ENCODE measurements around the gene SIGLEC9.

The SIGLEC9 gene

GRCh38 chr19:51146751-51147150, 22.0 kb downstream of the SIGLEC9 start:
- Histone ChIP-seq H3K4me3 (ENCODE audit: low read length) (no peak overlapping the region), H3K36me3 (ENCODE audit: insufficient read depth, low read length) (no peaks in the 10 kb centered on the region), H3K27me3 (ENCODE audit: insufficient read depth, low read length) (peaks cover 17% of the 10 kb centered on the region)

GRCh38 chr19:51147663-51148062, 23.0 kb downstream of the SIGLEC9 start:
- H2AFZ ChIP-seq (ENCODE audit: low read depth, low read length) = no peak overlapping the region
- H3K27me3 ChIP-seq (ENCODE audit: insufficient read depth, low read length) = peaks cover 18% of the 10 kb centered on the region
- H3K36me3 ChIP-seq (ENCODE audit: insufficient read depth, low read length) = no peaks in the 10 kb centered on the region
- H3K9me3 ChIP-seq (ENCODE audit: low read length) = peaks cover 4% of the 10 kb centered on the region
- no peaks in the 10 kb centered on the region for H3K4me1 ChIP-seq (ENCODE audit: insufficient read depth, low read length)
- H3K4me3 ChIP-seq (ENCODE audit: low read length) = no peak overlapping the region

More at GRCh38 chr19:51146751-51147150, 22.0 kb downstream of the SIGLEC9 start:
- H2AFZ ChIP-seq (ENCODE audit: low read depth, low read length) = no peak overlapping the region
- H3K9me3 ChIP-seq (ENCODE audit: low read length) = peaks cover 1% of the 10 kb centered on the region
- H3K4me1 ChIP-seq (ENCODE audit: insufficient read depth, low read length) = no peaks in the 10 kb centered on the region

GRCh38 chr19:51148580-51148979, 23.9 kb downstream of the SIGLEC9 start:
- Histone ChIP-seq H3K36me3 (ENCODE audit: insufficient read depth, low read length) (no peaks in the 10 kb centered on the region), H3K4me1 (ENCODE audit: insufficient read depth, low read length) (no peaks in the 10 kb centered on the region), H2AFZ (ENCODE audit: low read depth, low read length) (no peak overlapping the region), H3K4me3 (ENCODE audit: low read length) (no peak overlapping the region), H3K9me3 (ENCODE audit: low read length) (peaks cover 4% of the 10 kb centered on the region), H3K27me3 (ENCODE audit: insufficient read depth, low read length) (peaks cover 17% of the 10 kb centered on the region)

- Histone ChIP-seq H3K4me1 (ENCODE audit: insufficient read depth, low read length) (no peaks in the 10 kb centered on the region), H3K4me3 (ENCODE audit: low read length) (no peak overlapping the region), H3K27me3 (ENCODE audit: insufficient read depth, low read length) (peaks cover 13% of the 10 kb centered on the region), H3K36me3 (ENCODE audit: insufficient read depth, low read length) (no peaks in the 10 kb centered on the region), H3K9me3 (ENCODE audit: low read length) (peaks cover 4% of the 10 kb centered on the region), H2AFZ (ENCODE audit: low read depth, low read length) (no peak overlapping the region)
Measured at GRCh38 chr19:51150627-51151026, 25.9 kb downstream of the SIGLEC9 start.

GRCh38 chr19:51156710-51157109, 32.0 kb downstream of the SIGLEC9 start:
- Histone ChIP-seq H2AFZ (ENCODE audit: low read depth, low read length) (no peak overlapping the region), H3K27me3 (ENCODE audit: insufficient read depth, low read length) (peaks cover 12% of the 10 kb centered on the region), H3K4me3 (ENCODE audit: low read length) (no peak overlapping the region), H3K9me3 (ENCODE audit: low read length) (peaks cover 3% of the 10 kb centered on the region), H3K4me1 (ENCODE audit: insufficient read depth, low read length) (peaks cover 16% of the 10 kb centered on the region), H3K36me3 (ENCODE audit: insufficient read depth, low read length) (no peaks in the 10 kb centered on the region)

GRCh38 chr19:51157265-51157664, 32.6 kb downstream of the SIGLEC9 start:
- peaks cover 11% of the 10 kb centered on the region for H3K27me3 ChIP-seq (ENCODE audit: insufficient read depth, low read length)
- H3K36me3 ChIP-seq (ENCODE audit: insufficient read depth, low read length) = no peaks in the 10 kb centered on the region
- H3K9me3 ChIP-seq (ENCODE audit: low read length) = no peaks in the 10 kb centered on the region
- no peak overlapping the region for H3K4me3 ChIP-seq (ENCODE audit: low read length)
- H3K4me1 ChIP-seq (ENCODE audit: insufficient read depth, low read length) = peaks cover 16% of the 10 kb centered on the region
- no peak overlapping the region for H2AFZ ChIP-seq (ENCODE audit: low read depth, low read length)

- Histone ChIP-seq H3K27me3 (ENCODE audit: insufficient read depth, low read length) (peaks cover 12% of the 10 kb centered on the region), H3K9me3 (ENCODE audit: low read length) (no peaks in the 10 kb centered on the region), H3K4me1 (ENCODE audit: insufficient read depth, low read length) (peaks cover 16% of the 10 kb centered on the region), H3K4me3 (ENCODE audit: low read length) (no peak overlapping the region), H2AFZ (ENCODE audit: low read depth, low read length) (no peak overlapping the region), H3K36me3 (ENCODE audit: insufficient read depth, low read length) (no peaks in the 10 kb centered on the region)
Measured at GRCh38 chr19:51158474-51159129, 33.9 kb downstream of the SIGLEC9 start.

GRCh38 chr19:51159656-51160055, 35.0 kb downstream of the SIGLEC9 start:
- Histone ChIP-seq H3K36me3 (ENCODE audit: insufficient read depth, low read length) (no peaks in the 10 kb centered on the region), H3K27me3 (ENCODE audit: insufficient read depth, low read length) (peaks cover 12% of the 10 kb centered on the region), H3K4me1 (ENCODE audit: insufficient read depth, low read length) (peaks cover 16% of the 10 kb centered on the region), H2AFZ (ENCODE audit: low read depth, low read length) (no peak overlapping the region), H3K4me3 (ENCODE audit: low read length) (no peak overlapping the region), H3K9me3 (ENCODE audit: low read length) (no peaks in the 10 kb centered on the region)

- Histone ChIP-seq H3K36me3 (ENCODE audit: insufficient read depth, low read length) (no peaks in the 10 kb centered on the region), H3K4me3 (ENCODE audit: low read length) (no peak overlapping the region), H2AFZ (ENCODE audit: low read depth, low read length) (no peak overlapping the region), H3K4me1 (ENCODE audit: insufficient read depth, low read length) (peaks cover 11% of the 10 kb centered on the region), H3K27me3 (ENCODE audit: insufficient read depth, low read length) (peaks cover 12% of the 10 kb centered on the region), H3K9me3 (ENCODE audit: low read length) (no peaks in the 10 kb centered on the region)
Measured at GRCh38 chr19:51161266-51161665, 36.6 kb downstream of the SIGLEC9 start.

GRCh38 chr19:51161867-51162496, 37.3 kb downstream of the SIGLEC9 start:
- no peak overlapping the region for H2AFZ ChIP-seq (ENCODE audit: low read depth, low read length)
- peaks cover 4% of the 10 kb centered on the region for H3K4me1 ChIP-seq (ENCODE audit: insufficient read depth, low read length)
- H3K9me3 ChIP-seq (ENCODE audit: low read length) = no peaks in the 10 kb centered on the region
- H3K36me3 ChIP-seq (ENCODE audit: insufficient read depth, low read length) = no peaks in the 10 kb centered on the region
- H3K27me3 ChIP-seq (ENCODE audit: insufficient read depth, low read length) = peaks cover 12% of the 10 kb centered on the region
- no peak overlapping the region for H3K4me3 ChIP-seq (ENCODE audit: low read length)

- Histone ChIP-seq H3K4me3 (ENCODE audit: low read length) (no peak overlapping the region), H3K36me3 (ENCODE audit: insufficient read depth, low read length) (no peaks in the 10 kb centered on the region), H3K9me3 (ENCODE audit: low read length) (no peaks in the 10 kb centered on the region), H3K27me3 (ENCODE audit: insufficient read depth, low read length) (peaks cover 12% of the 10 kb centered on the region), H2AFZ (ENCODE audit: low read depth, low read length) (no peak overlapping the region), H3K4me1 (ENCODE audit: insufficient read depth, low read length) (no peaks in the 10 kb centered on the region)
Measured at GRCh38 chr19:51163257-51163656, 38.6 kb downstream of the SIGLEC9 start.

- H3K27me3 ChIP-seq (ENCODE audit: insufficient read depth, low read length) = peaks cover 12% of the 10 kb centered on the region
- no peak overlapping the region for H3K4me3 ChIP-seq (ENCODE audit: low read length)
- peaks cover 2% of the 10 kb centered on the region for H3K9me3 ChIP-seq (ENCODE audit: low read length)
- no peak overlapping the region for H2AFZ ChIP-seq (ENCODE audit: low read depth, low read length)
- H3K4me1 ChIP-seq (ENCODE audit: insufficient read depth, low read length) = no peaks in the 10 kb centered on the region
- no peaks in the 10 kb centered on the region for H3K36me3 ChIP-seq (ENCODE audit: insufficient read depth, low read length)
Measured at GRCh38 chr19:51164215-51164614, 39.5 kb downstream of the SIGLEC9 start.

GRCh38 chr19:51166846-51167490, 42.3 kb downstream of the SIGLEC9 start:
- Histone ChIP-seq H3K4me1 (ENCODE audit: insufficient read depth, low read length) (no peaks in the 10 kb centered on the region), H3K9me3 (ENCODE audit: low read length) (peaks cover 2% of the 10 kb centered on the region), H3K27me3 (ENCODE audit: insufficient read depth, low read length) (peaks cover 4% of the 10 kb centered on the region), H2AFZ (ENCODE audit: low read depth, low read length) (no peak overlapping the region), H3K4me3 (ENCODE audit: low read length) (no peak overlapping the region), H3K36me3 (ENCODE audit: insufficient read depth, low read length) (no peaks in the 10 kb centered on the region)
